ENCODE data around the gene SHROOM3.
A peak's percentile ranks its signal among the peaks of the same experiment; 100 is the strongest.

SHROOM3 gene

GRCh38 chr4:76546759-76547742, 112.0 kb downstream of the SHROOM3 start:
- H3K4me3 ChIP-seq (ENCODE audit: low read depth, low read length): no peak overlapping the region
- ChIA-PET CTCF (interaction anchor here (0.7 to 1.8 kb wide), 3 partner anchors 9 to 58 kb away, joined by 3 to 4 read pairs (median 4); no protein-coding TSS in a partner anchor), POLR2A (interaction anchor here (0.6 to 0.9 kb wide), 5 partner anchors 8 to 426 kb away, joined by 3 read pairs; no protein-coding TSS in a partner anchor)
- DNase-seq (ENCODE audit: low read depth, low spot score): peak; percentile 77
- no peak for TF ChIP-seq CTCF (IDR thresholded peaks at IDR 0.05; ENCODE audit: insufficient read depth, low read length, missing control alignments)

GRCh38 chr4:76548704-76549103, 113.7 kb downstream of the SHROOM3 start:
- POLR2A ChIA-PET: no interaction called here
- H3K4me3 ChIP-seq (ENCODE audit: low read depth, low read length): no peak overlapping the region
- no peak for DNase-seq (ENCODE audit: low read depth, low spot score)
- TF ChIP-seq CTCF (IDR thresholded peaks at IDR 0.05; ENCODE audit: insufficient read depth, low read length, missing control alignments): no peak
- CTCF ChIA-PET: interaction anchor here (1.4 to 1.8 kb wide), 2 partner anchors 10 to 15 kb away, joined by 4 to 6 read pairs; no protein-coding TSS in a partner anchor

- ChIA-PET CTCF (no interaction called here), POLR2A (no interaction called here)
- no peak for TF ChIP-seq CTCF (IDR thresholded peaks at IDR 0.05; ENCODE audit: insufficient read depth, low read length, missing control alignments)
- H3K4me3 ChIP-seq (ENCODE audit: low read depth, low read length): no peak overlapping the region
- DNase-seq (ENCODE audit: low read depth, low spot score): no peak
These were observed 114.7 kb downstream of the SHROOM3 start for GRCh38 chr4:76549765-76550164.

- POLR2A ChIA-PET: no interaction called here
- CTCF ChIA-PET: interaction anchor here (1.2 to 1.6 kb wide), 2 partner anchors 11 to 205 kb away, joined by 4 read pairs; no protein-coding TSS in a partner anchor
These were observed 116.1 kb downstream of the SHROOM3 start for GRCh38 chr4:76550966-76551780.

GRCh38 chr4:76554630-76555029, 119.6 kb downstream of the SHROOM3 start:
- no peak for TF ChIP-seq CTCF (IDR thresholded peaks at IDR 0.05; ENCODE audit: insufficient read depth, low read length, missing control alignments)
- DNase-seq (ENCODE audit: low read depth, low spot score): no peak
- no peak overlapping the region for H3K4me3 ChIP-seq (ENCODE audit: low read depth, low read length)
- CTCF ChIA-PET: interaction anchor here (0.7 kb wide), 1 partner anchor 15 kb away, joined by 3 read pairs; no protein-coding TSS in a partner anchor
- POLR2A ChIA-PET: interaction anchor here (1.1 kb wide), 1 partner anchor 8 kb away, joined by 3 read pairs; no protein-coding TSS in a partner anchor

More at GRCh38 chr4:76550966-76551780, 116.1 kb downstream of the SHROOM3 start:
- DNase-seq (ENCODE audit: low read depth, low spot score): no peak
- H3K4me3 ChIP-seq (ENCODE audit: low read depth, low read length): no peak overlapping the region
- TF ChIP-seq CTCF (IDR thresholded peaks at IDR 0.05; ENCODE audit: insufficient read depth, low read length, missing control alignments): no peak
